ENCODE results near the gene ADAM19. TPM values are rescaled to one million over a fixed set of nuclear protein-coding genes. Genes with fewer than 3 reads are reported as not detected.

The ADAM19 gene
- total and polyA plus RNA-seq, 2 of the 4 experiments (the other 2 are of a cell fraction), result 35.5 to 49.2 TPM

DNA sequence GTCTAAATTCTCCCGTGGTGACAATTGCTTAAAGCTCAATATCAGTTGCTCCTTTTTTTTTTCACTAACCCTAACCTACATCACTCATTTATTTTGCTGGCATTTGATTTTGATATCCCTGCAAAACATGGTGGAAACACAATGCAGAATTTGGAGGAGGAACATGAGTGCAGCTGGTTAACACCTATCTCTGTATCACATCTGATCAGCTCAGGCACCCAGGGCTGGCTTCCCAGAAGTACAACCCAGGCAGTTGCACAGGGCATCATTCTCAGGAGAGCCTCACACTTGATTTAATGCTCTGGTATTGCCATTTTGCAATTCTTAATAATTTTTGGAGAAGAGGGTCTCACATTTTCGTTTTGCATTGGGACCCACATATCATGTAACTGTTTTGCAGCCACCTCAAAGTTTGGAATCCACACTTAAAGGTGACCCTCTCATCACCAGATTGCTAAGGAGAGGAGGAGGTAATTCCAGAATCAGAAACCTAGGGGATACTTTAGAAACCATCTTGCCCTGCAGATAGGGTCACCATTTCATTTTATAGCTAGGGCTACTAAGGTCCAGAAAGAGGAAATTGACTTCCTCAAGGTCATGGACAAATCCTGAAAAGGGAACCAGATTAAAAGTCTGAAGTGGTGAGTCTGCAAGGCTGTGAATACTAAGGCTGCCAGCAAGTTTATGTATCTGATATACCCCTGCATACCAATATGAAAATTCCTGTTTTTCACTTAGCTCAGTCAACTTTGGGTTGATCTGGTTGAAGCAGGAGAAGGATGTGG is 19.3 kb upstream of the ADAM19 start (continued):
- no peak for TF ChIP-seq NFE2L2 (IDR thresholded peaks at IDR 0.05; ENCODE audit: low read depth, low read length)

GRCh38 chr5:157594257-157594656 is 18.7 kb upstream of the ADAM19 start:
- peak overlapping the region; percentile 74; the same call in 1 of the 2 replicates for H3K14ac ChIP-seq (replicated peaks; ENCODE audit: low read depth, low read length)
- H2AFZ ChIP-seq (replicated peaks; ENCODE audit: low read length, poor library complexity), result no peak overlapping the region
- H2AK9ac ChIP-seq (replicated peaks; ENCODE audit: low read depth, low read length, poor library complexity), result no peak overlapping the region
- peak overlapping the region; percentile 32; the same call in 1 of the 2 replicates for H4K91ac ChIP-seq (ENCODE audit: insufficient read depth, low read depth, low read length)
- peak overlapping the region; percentile 10; the same call in 1 of the 2 replicates for H3K4ac ChIP-seq (ENCODE audit: low read depth, low read length)
- H4K20me1 ChIP-seq (ENCODE audit: insufficient read depth, low read length), result no peaks in the 10 kb centered on the region
- peak overlapping the region; percentile 76 for H2BK20ac ChIP-seq (ENCODE audit: low read depth, low read length)
- in situ Hi-C loops (cut with MboI; ENCODE audit: low sequenced_read_pairs) (no loop called here), intact Hi-C loops (cut with micrococcal nuclease) (no loop called here), dilution Hi-C loops (cut with HindIII; ENCODE audit: low sequenced_read_pairs, unreplicated experiment) (no loop called here)
- no peaks in the 10 kb centered on the region for H3K79me1 ChIP-seq (ENCODE audit: low read depth in 1 of 2, low read length in 2 of 2)
- ATAC-seq (ENCODE audit: low read depth) (no peak), DNase-seq (no peak)
- H2BK15ac ChIP-seq (ENCODE audit: low read depth, low read length), result peak overlapping the region; percentile 90; the same call in 1 of the 3 replicates
- no peak overlapping the region for H4K5ac ChIP-seq (ENCODE audit: low read depth, low read length)
- H3K4me1 ChIP-seq (ENCODE audit: control insufficient read depth, insufficient read depth, low read length), result peaks cover 4% of the 10 kb centered on the region
- H3K27me3 ChIP-seq (ENCODE audit: control insufficient read depth, insufficient read depth, low read length), result no peaks in the 10 kb centered on the region
- H3K9me1 ChIP-seq (ENCODE audit: insufficient read depth, low read length), result 0 out of 2 replicates have a peak, but pooled peaks cover 3% of the 10 kb centered on the region
- H2BK5ac ChIP-seq (ENCODE audit: low read depth, low read length, poor library complexity, severe bottlenecking), result no peak overlapping the region
- H3K9ac ChIP-seq (ENCODE audit: low read depth, low read length), result no peak overlapping the region
- H4K8ac ChIP-seq (ENCODE audit: low read depth in 2 of 2, low read length in 2 of 2), result peak overlapping the region in 1 of 2 experiments; percentile 9; a peak in 1 of 4 replicates
- no peak overlapping the region for H3K4me2 ChIP-seq (ENCODE audit: low read depth, low read length)
- no TSS peak for BruUV-seq (replicated peaks)
- ChIA-PET POLR2A (ENCODE audit: unreplicated experiment) (no interaction called here), CTCF (interaction anchor here (0.5 kb wide), 1 partner anchor 16 kb away, joined by 3 read pairs; no protein-coding TSS in a partner anchor)
- no peak overlapping the region for H2AK5ac ChIP-seq (ENCODE audit: low read depth, low read length)
- H3K56ac ChIP-seq (ENCODE audit: extremely low read depth, insufficient read depth, low read length), result no peak overlapping the region
- no peaks in the 10 kb centered on the region for H3K9me3 ChIP-seq (ENCODE audit: control insufficient read depth, insufficient read depth, low read length)
- no peak overlapping the region for H3K27ac ChIP-seq (ENCODE audit: insufficient read depth, low read length)
- TF ChIP-seq RFX5 (IDR thresholded peaks at IDR 0.05; ENCODE audit: low read depth, low read length), result no peak
- TF ChIP-seq RCOR1 (IDR thresholded peaks at IDR 0.05; ENCODE audit: insufficient replicate concordance, low read length), result no peak
- no peak overlapping the region; the same call in 1 of the 2 replicates for H3K18ac ChIP-seq (ENCODE audit: low read depth, low read length)
- no peak overlapping the region for H3K4me3 ChIP-seq (ENCODE audit: insufficient read depth, low read depth, low read length)
- H3K36me3 ChIP-seq (ENCODE audit: control insufficient read depth, insufficient read depth, low read length), result no peaks in the 10 kb centered on the region
- H2BK120ac ChIP-seq (ENCODE audit: low read depth, low read length), result peak overlapping the region; percentile 52; the same call in 1 of the 2 replicates
- H3K23ac ChIP-seq (ENCODE audit: low read depth, low read length), result peak overlapping the region; percentile 35; the same call in 1 of the 2 replicates
